Measurements from ENCODE around the gene GRIP1. TPM values are rescaled to one million over a fixed set of nuclear protein-coding genes. Genes with fewer than 3 reads are reported as not detected.
A peak's percentile ranks its signal among the peaks of the same experiment; 100 is the strongest.

The GRIP1 gene
- total and polyA plus RNA-seq, 5 experiments from 2014 or later: 0.25 to 4.2 (median 1.1) TPM

GRCh38 chr12:66367015-66367667 is 311.7 kb downstream of the GRIP1 start:
- POLR2A ChIA-PET: no interaction called here
- no peak overlapping the region for H3K27ac Mint-ChIP-seq

GRCh38 chr12:66365718-66366490 is 313.0 kb downstream of the GRIP1 start:
- Mint-ChIP-seq H3K36me3 (peaks cover 4 to 47% (median 26%) of the 10 kb centered on the region in 3 donors), H3K9me3 (no peaks in the 10 kb centered on the region), H3K4me1 (peaks cover 0 to 2% (median 0%) of the 10 kb centered on the region in 4 donors), H3K27me3 (no peaks in the 10 kb centered on the region), H3K4me3 (no peak overlapping the region), H3K27ac (no peak overlapping the region)
- POLR2A ChIA-PET: no interaction called here
- no peak for ATAC-seq
- DNase-seq: no peak

More at GRCh38 chr12:66367015-66367667, 311.7 kb downstream of the GRIP1 start:
- ATAC-seq: no peak
- H3K27me3 Mint-ChIP-seq: no peaks in the 10 kb centered on the region
- H3K36me3 Mint-ChIP-seq: peaks cover 4 to 47% (median 35%) of the 10 kb centered on the region in 3 donors
- H3K9me3 Mint-ChIP-seq: no peaks in the 10 kb centered on the region
- no peak for DNase-seq
- H3K4me1 Mint-ChIP-seq: peaks cover 0 to 2% (median 0%) of the 10 kb centered on the region in 4 donors
- no peak overlapping the region for H3K4me3 Mint-ChIP-seq

GRCh38 chr12:66361703-66362102 is 317.2 kb downstream of the GRIP1 start:
- Mint-ChIP-seq H3K9me3 (no peaks in the 10 kb centered on the region), H3K36me3 (peaks cover 0 to 19% (median 6%) of the 10 kb centered on the region in 3 donors), H3K4me1 (peaks cover 0 to 2% (median 0%) of the 10 kb centered on the region in 4 donors), H3K27me3 (no peaks in the 10 kb centered on the region), H3K27ac (no peak overlapping the region), H3K4me3 (no peak overlapping the region)
- ATAC-seq (no peak), DNase-seq (no peak)
- POLR2A ChIA-PET: no interaction called here

GRCh38 chr12:66359300-66359699 is 319.6 kb downstream of the GRIP1 start:
- H3K36me3 Mint-ChIP-seq: peaks cover 0 to 10% (median 0%) of the 10 kb centered on the region in 3 donors
- H3K4me3 Mint-ChIP-seq: no peak overlapping the region
- H3K9me3 Mint-ChIP-seq: no peaks in the 10 kb centered on the region
- DNase-seq: no peak
- no peak overlapping the region for H3K27ac Mint-ChIP-seq
- H3K4me1 Mint-ChIP-seq: peaks cover 0 to 2% (median 0%) of the 10 kb centered on the region in 4 donors
- no peaks in the 10 kb centered on the region for H3K27me3 Mint-ChIP-seq
- no peak for ATAC-seq
- POLR2A ChIA-PET: no interaction called here

GRCh38 chr12:66354291-66354690 is 324.6 kb downstream of the GRIP1 start:
- peaks cover 0 to 9% (median 3%) of the 10 kb centered on the region in 4 donors for H3K4me1 Mint-ChIP-seq
- no peaks in the 10 kb centered on the region for H3K9me3 Mint-ChIP-seq
- ATAC-seq (no peak), DNase-seq (no peak)
- no peaks in the 10 kb centered on the region for H3K27me3 Mint-ChIP-seq
- no peak overlapping the region for H3K4me3 Mint-ChIP-seq
- peak overlapping the region in 3 of 10 donors; percentile 28 to 63 (median 40) for H3K27ac Mint-ChIP-seq
- H3K36me3 Mint-ChIP-seq: peaks cover 0 to 36% (median 6%) of the 10 kb centered on the region in 3 donors
- POLR2A ChIA-PET: no interaction called here

- Mint-ChIP-seq H3K36me3 (peaks cover 0 to 46% (median 6%) of the 10 kb centered on the region in 3 donors), H3K27me3 (no peaks in the 10 kb centered on the region), H3K27ac (peak overlapping the region in 3 of 10 donors; percentile 41 to 66 (median 58)), H3K4me1 (peaks cover 0 to 9% (median 3%) of the 10 kb centered on the region in 4 donors), H3K4me3 (no peak overlapping the region), H3K9me3 (no peaks in the 10 kb centered on the region)
- ATAC-seq (no peak), DNase-seq (no peak)
- POLR2A ChIA-PET: no interaction called here
These were observed 326.0 kb downstream of the GRIP1 start for GRCh38 chr12:66352899-66353298.

GRCh38 chr12:66352197-66352596 is 326.7 kb downstream of the GRIP1 start:
- POLR2A ChIA-PET: no interaction called here
- no peak for ATAC-seq
- peaks cover 0 to 51% (median 6%) of the 10 kb centered on the region in 3 donors for H3K36me3 Mint-ChIP-seq
- no peak overlapping the region for H3K4me3 Mint-ChIP-seq
- H3K27me3 Mint-ChIP-seq: no peaks in the 10 kb centered on the region
- peaks cover 0 to 9% (median 3%) of the 10 kb centered on the region in 4 donors for H3K4me1 Mint-ChIP-seq
- peak in 2 of 10 donors; percentile 5 to 12 for DNase-seq
- H3K9me3 Mint-ChIP-seq: no peaks in the 10 kb centered on the region
- H3K27ac Mint-ChIP-seq: peak overlapping the region in 6 of 10 donors; percentile 0 to 56 (median 16)

- Mint-ChIP-seq H3K4me3 (no peak overlapping the region), H3K36me3 (peaks cover 0 to 60% (median 8%) of the 10 kb centered on the region in 3 donors), H3K27ac (peak overlapping the region in 2 of 10 donors; percentile 3 to 32), H3K4me1 (peaks cover 0 to 9% (median 3%) of the 10 kb centered on the region in 4 donors), H3K27me3 (no peaks in the 10 kb centered on the region), H3K9me3 (no peaks in the 10 kb centered on the region)
- no peak for DNase-seq
- no peak for ATAC-seq
- POLR2A ChIA-PET: interaction anchor here (0.7 kb wide), 1 partner anchor 182 kb away, joined by 3 read pairs; no protein-coding TSS in a partner anchor
These were observed 327.6 kb downstream of the GRIP1 start for GRCh38 chr12:66351301-66351700.

- Mint-ChIP-seq H3K27ac (peak overlapping the region in 7 of 10 donors; percentile 7 to 71 (median 41)), H3K4me1 (peaks cover 15 to 28% (median 24%) of the 10 kb centered on the region in 4 donors), H3K27me3 (no peaks in the 10 kb centered on the region), H3K36me3 (peaks cover 14 to 63% (median 48%) of the 10 kb centered on the region in 3 donors), H3K9me3 (peaks cover 0 to 26% (median 0%) of the 10 kb centered on the region in 9 donors), H3K4me3 (no peak overlapping the region)
- ATAC-seq (no peak), DNase-seq (no peak)
- POLR2A ChIA-PET: no interaction called here
These were observed 332.9 kb downstream of the GRIP1 start for GRCh38 chr12:66345956-66346355.

GRCh38 chr12:66345212-66345611 is 333.7 kb downstream of the GRIP1 start:
- ATAC-seq (no peak), DNase-seq (no peak)
- Mint-ChIP-seq H3K9me3 (peaks cover 0 to 32% (median 3%) of the 10 kb centered on the region in 9 donors), H3K27ac (peak overlapping the region in 7 of 10 donors; percentile 50 to 84 (median 52)), H3K36me3 (peaks cover 21 to 56% (median 55%) of the 10 kb centered on the region in 3 donors), H3K4me1 (peaks cover 15 to 28% (median 24%) of the 10 kb centered on the region in 4 donors), H3K27me3 (no peaks in the 10 kb centered on the region), H3K4me3 (no peak overlapping the region)
- POLR2A ChIA-PET: no interaction called here

- Mint-ChIP-seq H3K27me3 (no peaks in the 10 kb centered on the region), H3K9me3 (peaks cover 0 to 43% (median 8%) of the 10 kb centered on the region in 9 donors), H3K4me1 (peaks cover 13 to 27% (median 22%) of the 10 kb centered on the region in 4 donors), H3K4me3 (no peak overlapping the region), H3K27ac (no peak overlapping the region), H3K36me3 (peaks cover 25 to 71% (median 39%) of the 10 kb centered on the region in 3 donors)
- no peak for ATAC-seq
- no peak for DNase-seq
- POLR2A ChIA-PET: no interaction called here
These were observed 337.8 kb downstream of the GRIP1 start for GRCh38 chr12:66341126-66341525.

GRCh38 chr12:66340131-66340530 is 338.7 kb downstream of the GRIP1 start:
- no peaks in the 10 kb centered on the region for H3K27me3 Mint-ChIP-seq
- no peak for ATAC-seq
- no peak for DNase-seq
- H3K9me3 Mint-ChIP-seq: peaks cover 0 to 43% (median 8%) of the 10 kb centered on the region in 9 donors
- H3K4me3 Mint-ChIP-seq: no peak overlapping the region
- peaks cover 16 to 63% (median 38%) of the 10 kb centered on the region in 3 donors for H3K36me3 Mint-ChIP-seq
- H3K4me1 Mint-ChIP-seq: peaks cover 12 to 21% (median 16%) of the 10 kb centered on the region in 4 donors
- H3K27ac Mint-ChIP-seq: peak overlapping the region in 1 of 10 donors; percentile 35
- POLR2A ChIA-PET: no interaction called here

Data from naive thymus-derived CD8-positive, alpha-beta T cell (primary cell).